KMS-11 (cell line): ENCODE measurements around the gene TADA3.

Source experiments
- H2AFZ ChIP-seq: fragments of 200-600 bp; sonication (generic); 2 replicates; pipeline ENCODE4 v1.6.1; 2016; ENCODE audit warnings: antibody characterized with exemption, mixed run types, low read depth
- H3K27ac ChIP-seq: fragments of 200-600 bp; sonication (generic); 2 replicates; pipeline ENCODE4 v1.6.1; 2016; ENCODE audit warnings: mild to moderate bottlenecking, mixed run types
- H3K27me3 ChIP-seq: fragments of 200-600 bp; sonication (generic); 2 replicates; pipeline ENCODE4 v1.6.1; 2017; ENCODE audit warnings: mild to moderate bottlenecking, low read depth, mixed run types, moderate library complexity; ENCODE audit not compliant: insufficient read depth
- H3K36me3 ChIP-seq: fragments of 200-600 bp; sonication (generic); 2 replicates; pipeline ENCODE4 v1.6.1; 2017; ENCODE audit warnings: mild to moderate bottlenecking, mixed run types; ENCODE audit not compliant: insufficient read depth
- H3K4me1 ChIP-seq: fragments of 200-600 bp; sonication (generic); 2 replicates; pipeline ENCODE4 v1.6.1; 2016; ENCODE audit warnings: mild to moderate bottlenecking, low read depth, mixed run types; ENCODE audit not compliant: poor library complexity, severe bottlenecking
- H3K4me2 ChIP-seq: fragments of 200-600 bp; sonication (generic); 2 replicates; pipeline ENCODE4 v1.7.0; 2016; ENCODE audit warnings: mild to moderate bottlenecking, mixed run types
- H3K4me3 ChIP-seq: fragments of 200-600 bp; sonication (generic); IDR thresholded peaks from 2 replicates; pipeline ENCODE4 v1.6.1; 2017; ENCODE audit warnings: low read depth, low read length, mixed read lengths; ENCODE audit not compliant: insufficient read depth
- H3K79me2 ChIP-seq: fragments of 200-600 bp; sonication (generic); 2 replicates; pipeline ENCODE4 v1.6.1; 2016; ENCODE audit warnings: low read depth, mixed run types; ENCODE audit not compliant: insufficient read depth
- H3K9ac ChIP-seq: fragments of 200-600 bp; sonication (generic); 2 replicates; pipeline ENCODE4 v1.6.1; 2016; ENCODE audit warnings: mild to moderate bottlenecking, mixed run types
- H4K20me1 ChIP-seq: fragments of 200-600 bp; sonication (generic); 2 replicates; pipeline ENCODE4 v1.6.1; 2016; ENCODE audit warnings: mild to moderate bottlenecking, mixed run types; ENCODE audit not compliant: insufficient read depth
- CTCF ChIP-seq: fragments of 200-600 bp; sonication (generic); conservative IDR thresholded peaks from 2 replicates; pipeline ENCODE4 v1.6.1; 2017; ENCODE audit warnings: low read depth, mild to moderate bottlenecking, antibody characterized with exemption, low read length, moderate library complexity, mixed read lengths

Gene TADA3

GRCh38 chr3:9748031-9748430, 44.2 kb downstream of the TADA3 start:
- Histone ChIP-seq H3K36me3 (no peaks in the 10 kb centered on the region), H3K4me2 (no peak overlapping the region)

GRCh38 chr3:9747267-9747666, 45.0 kb downstream of the TADA3 start:
- H3K27ac ChIP-seq, result no peak overlapping the region
- peaks cover 4% of the 10 kb centered on the region for H3K4me1 ChIP-seq
- H3K4me2 ChIP-seq, result no peak overlapping the region
- no peaks in the 10 kb centered on the region for H3K27me3 ChIP-seq
- H3K79me2 ChIP-seq, result no peaks in the 10 kb centered on the region
- no peak overlapping the region for H3K9ac ChIP-seq
- no peak for TF ChIP-seq CTCF
- H3K36me3 ChIP-seq, result no peaks in the 10 kb centered on the region
- no peak overlapping the region for H3K4me3 ChIP-seq
- no peaks in the 10 kb centered on the region for H4K20me1 ChIP-seq
- no peak overlapping the region for H2AFZ ChIP-seq

More at GRCh38 chr3:9748031-9748430, 44.2 kb downstream of the TADA3 start:
- Histone ChIP-seq H4K20me1 (no peaks in the 10 kb centered on the region), H3K79me2 (no peaks in the 10 kb centered on the region), H2AFZ (no peak overlapping the region), H3K4me3 (no peak overlapping the region), H3K27ac (no peak overlapping the region), H3K9ac (no peak overlapping the region), H3K27me3 (no peaks in the 10 kb centered on the region), H3K4me1 (peaks cover 4% of the 10 kb centered on the region)
- TF ChIP-seq CTCF, result no peak

- Histone ChIP-seq H3K4me2 (no peak overlapping the region), H4K20me1 (no peaks in the 10 kb centered on the region), H3K27me3 (no peaks in the 10 kb centered on the region), H3K4me1 (peaks cover 4% of the 10 kb centered on the region), H3K36me3 (no peaks in the 10 kb centered on the region), H3K9ac (no peak overlapping the region), H3K4me3 (no peak overlapping the region), H3K79me2 (no peaks in the 10 kb centered on the region), H2AFZ (no peak overlapping the region), H3K27ac (no peak overlapping the region)
- no peak for TF ChIP-seq CTCF
These were observed 45.9 kb downstream of the TADA3 start for GRCh38 chr3:9746330-9746729.

GRCh38 chr3:9745521-9745920, 46.8 kb downstream of the TADA3 start:
- Histone ChIP-seq H3K36me3 (no peaks in the 10 kb centered on the region), H3K9ac (no peak overlapping the region), H3K27ac (no peak overlapping the region), H3K27me3 (no peaks in the 10 kb centered on the region), H3K79me2 (no peaks in the 10 kb centered on the region), H2AFZ (no peak overlapping the region), H3K4me3 (no peak overlapping the region), H3K4me2 (no peak overlapping the region), H4K20me1 (no peaks in the 10 kb centered on the region), H3K4me1 (peaks cover 4% of the 10 kb centered on the region)
- TF ChIP-seq CTCF, result no peak
